GM21576 (cell line): Measurements from ENCODE around the gene INPP5F.
A peak's percentile ranks its signal among the peaks of the same experiment; 100 is the strongest.
"Not testable (repeated sequence)": the region's sequence is repeated elsewhere in the genome, so short reads cannot be mapped to it uniquely, and the experiment has no call there.

Experiments
- ATAC-seq: cut with Tn5 transposase; IDR thresholded peaks from one replicate; pipeline ENCODE4 v1.9.1; 2021; ENCODE audit warnings: mild to moderate bottlenecking, moderate library complexity; ENCODE audit not compliant: unreplicated experiment

INPP5F gene

DNA sequence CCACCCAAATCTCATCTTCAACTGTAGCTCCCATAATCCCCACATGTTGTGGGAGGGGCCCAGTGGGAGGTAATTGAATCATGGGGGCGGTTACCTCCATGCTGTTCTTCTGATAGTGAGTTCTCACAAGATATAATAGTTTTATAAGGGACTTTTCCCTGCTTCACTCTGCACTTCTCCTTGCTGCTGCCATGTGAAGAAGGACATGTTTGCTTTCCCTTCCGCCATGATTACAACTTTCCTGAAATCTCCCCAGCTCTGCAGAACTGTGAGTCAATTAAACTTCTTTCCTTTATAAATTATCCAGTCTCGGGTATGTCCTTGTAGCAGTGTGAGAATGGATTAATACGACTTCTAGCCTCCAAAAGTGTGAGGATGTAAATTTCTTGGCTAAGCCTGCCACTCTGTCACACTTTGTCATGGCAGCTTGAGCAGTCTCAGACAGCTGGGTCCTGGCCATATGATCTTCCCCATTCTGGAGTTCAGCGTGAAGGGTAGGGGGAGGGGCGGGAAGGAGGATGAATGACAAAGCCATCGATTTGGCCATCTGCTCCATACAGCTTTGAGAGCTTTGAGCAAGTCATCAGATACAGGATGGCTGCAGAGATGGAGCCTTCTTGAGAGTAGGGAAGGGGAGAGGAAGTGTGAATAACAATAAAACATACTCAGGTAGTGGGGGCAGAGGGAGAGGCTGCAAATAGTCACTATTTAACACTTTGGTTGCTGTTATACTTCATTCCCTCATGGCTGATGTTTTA is 19.1 kb upstream of the INPP5F start:
- ATAC-seq = no peak

DNA sequence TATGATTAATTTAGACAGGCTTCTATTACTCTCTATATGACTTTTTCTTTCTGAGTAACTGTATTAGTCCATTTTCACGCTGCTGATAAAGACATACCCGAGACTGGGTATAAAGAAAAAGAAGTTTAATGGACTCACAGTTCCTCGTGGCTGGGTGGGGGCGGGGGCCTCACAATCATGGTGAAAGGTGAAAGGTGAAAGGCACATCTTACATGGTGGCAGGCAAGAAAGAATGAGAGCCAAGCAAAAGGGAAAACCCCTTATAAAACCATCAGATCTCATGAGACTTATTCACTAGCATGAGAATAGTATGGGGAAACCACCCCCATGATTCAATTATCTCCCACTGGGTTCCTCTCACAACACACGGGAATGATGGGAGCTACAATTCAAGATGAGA is 18.5 kb upstream of the INPP5F start:
- ATAC-seq = not testable (repeated sequence)

DNA sequence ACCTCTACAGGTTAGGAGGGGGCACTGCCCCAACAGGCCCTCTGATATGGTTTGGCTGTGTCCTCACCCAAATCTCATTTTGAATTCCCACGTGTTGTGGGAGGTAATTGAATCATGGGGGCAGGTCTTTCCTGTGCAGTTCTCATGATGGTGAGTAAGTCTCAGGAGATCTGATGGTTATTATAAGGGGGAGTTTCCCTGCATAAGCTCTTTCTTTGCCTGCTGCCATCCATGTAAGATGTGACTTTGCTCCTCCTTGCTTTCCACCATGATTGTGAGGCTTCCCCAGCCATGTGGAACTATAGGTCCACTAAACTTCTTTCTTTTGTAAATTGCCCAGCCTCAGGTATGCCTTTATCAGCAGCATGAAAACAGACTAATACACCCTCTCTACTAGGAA is 14.9 kb upstream of the INPP5F start:
- not testable (repeated sequence) for ATAC-seq

DNA sequence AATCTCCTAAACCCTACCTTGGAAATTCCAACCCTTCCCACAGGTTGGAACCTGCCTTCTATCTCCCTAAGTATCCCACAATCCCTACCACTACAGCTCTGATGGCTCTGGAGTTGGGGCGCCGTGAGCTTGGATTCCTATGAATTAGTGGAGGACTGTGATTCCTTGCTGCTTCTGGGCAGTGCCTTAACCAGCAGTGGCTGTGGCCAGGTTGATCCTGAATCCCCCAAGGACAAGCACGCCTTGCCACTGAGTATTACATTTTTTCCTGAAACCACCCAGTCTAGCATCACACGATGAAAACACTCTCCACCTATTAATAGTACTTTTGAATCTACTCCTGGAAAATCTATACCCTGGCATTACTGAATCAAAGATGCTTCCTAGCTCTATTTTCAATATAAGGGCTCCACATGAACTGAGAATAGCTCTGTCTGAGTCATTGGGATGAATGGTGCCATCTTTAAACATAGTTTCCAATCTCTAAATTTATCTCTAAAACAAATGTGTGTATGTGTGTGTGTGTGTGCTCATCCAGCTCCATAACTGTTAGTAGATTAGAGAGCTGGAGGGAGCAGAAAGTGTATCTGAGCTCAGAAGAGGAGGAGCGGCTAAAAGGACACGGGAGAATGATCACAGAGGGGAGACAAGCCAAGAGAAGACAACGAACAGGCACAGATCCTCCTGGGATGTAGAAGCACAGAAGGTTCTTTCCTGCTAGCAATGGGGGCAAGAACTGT is 11.9 kb upstream of the INPP5F start:
- ATAC-seq = no peak

DNA sequence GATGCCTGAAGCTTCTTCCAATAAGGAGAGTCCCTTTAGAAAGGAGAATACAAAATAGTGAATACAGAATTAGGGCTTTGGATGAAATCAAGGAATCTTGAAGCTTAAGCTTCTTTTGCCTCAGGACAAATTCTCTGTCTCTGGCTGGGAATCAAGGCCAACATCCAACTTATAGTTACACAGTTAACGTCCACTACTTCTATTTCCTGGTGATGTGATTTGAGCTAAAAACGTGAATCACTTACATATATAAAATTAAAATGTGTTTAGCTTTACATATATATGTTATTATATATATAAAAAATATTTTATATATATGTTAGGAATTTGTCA is 11.4 kb upstream of the INPP5F start:
- ATAC-seq = no peak

DNA sequence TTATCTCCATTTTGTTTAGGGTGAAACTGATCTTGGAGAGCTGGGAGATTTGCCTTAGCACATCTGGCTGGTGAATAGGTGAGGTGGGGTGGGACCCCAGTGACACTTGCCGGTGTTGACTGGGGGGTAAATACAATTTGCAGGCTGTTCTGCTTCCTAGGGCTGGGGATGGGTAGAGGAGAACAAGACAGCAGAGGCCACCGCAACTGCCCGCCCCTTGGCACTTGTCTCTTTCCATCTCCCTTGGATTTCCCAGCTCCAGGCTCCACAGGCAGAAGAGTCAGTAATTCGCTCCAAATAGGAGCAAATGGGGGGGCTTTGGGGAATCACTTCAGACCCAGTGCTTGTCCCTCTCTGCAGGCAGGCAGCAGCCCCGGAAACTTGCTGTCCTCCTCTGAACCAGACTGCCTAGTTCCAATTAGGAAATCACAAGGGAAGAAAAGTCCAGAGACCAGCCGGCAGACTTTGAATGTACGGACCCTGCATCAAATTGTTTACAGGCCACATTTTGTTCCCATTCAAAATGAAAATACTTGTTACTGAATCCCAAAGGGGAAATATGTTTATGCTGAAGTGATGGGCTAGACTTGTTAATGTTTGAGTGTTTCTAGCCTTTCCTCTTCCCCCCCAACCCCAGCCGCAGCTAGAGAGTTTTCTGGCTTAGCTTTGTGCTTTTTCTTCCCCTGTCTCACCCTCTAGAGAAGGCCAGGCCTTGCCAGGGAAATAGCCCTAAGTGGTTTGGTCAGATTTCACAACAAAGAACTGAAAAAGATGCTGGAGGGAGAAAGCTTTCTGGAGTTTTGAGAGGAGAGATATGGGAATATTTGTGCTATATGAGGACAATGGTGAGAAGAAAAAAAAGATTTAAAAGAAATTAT is 10.0 kb upstream of the INPP5F start:
- no peak for ATAC-seq

DNA sequence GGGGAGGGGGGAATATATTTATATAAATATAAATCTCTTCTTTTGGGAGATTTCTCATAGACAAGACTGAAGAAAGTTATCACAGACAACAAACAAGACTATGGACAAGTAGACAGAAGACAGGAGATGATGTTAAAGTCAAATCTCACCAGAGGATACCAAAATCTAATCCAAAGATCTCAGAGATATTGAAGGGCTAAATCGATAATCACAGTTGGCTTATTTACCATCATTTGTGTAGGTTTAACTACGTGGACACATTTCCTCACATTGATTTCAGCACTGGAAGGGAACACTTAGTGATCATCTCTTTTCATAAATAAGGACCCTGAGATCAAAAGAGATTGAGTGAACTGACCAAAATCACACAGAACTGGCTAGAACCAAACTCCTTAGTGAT is 2.7 kb upstream of the INPP5F start:
- ATAC-seq = no peak

DNA sequence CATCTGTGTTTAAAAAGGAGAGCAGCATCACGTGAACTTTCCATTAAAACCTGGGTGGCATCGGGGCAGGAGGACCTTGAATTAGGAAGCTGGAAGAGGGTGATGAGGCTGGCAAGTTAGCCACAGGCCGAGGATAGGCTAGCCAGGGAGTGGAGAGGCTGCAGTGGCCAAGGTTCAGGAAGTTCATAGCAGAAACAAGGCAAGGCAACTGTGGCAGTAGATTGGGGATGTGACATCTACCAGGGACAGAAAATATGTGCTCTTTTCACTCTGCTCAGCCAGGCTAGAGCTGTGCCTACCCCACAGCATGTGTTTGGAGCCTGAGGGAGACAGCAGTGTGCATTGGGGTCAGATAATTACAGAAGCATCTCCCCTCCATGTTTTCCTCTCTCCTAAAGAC is 2.2 kb upstream of the INPP5F start:
- no peak for ATAC-seq

DNA sequence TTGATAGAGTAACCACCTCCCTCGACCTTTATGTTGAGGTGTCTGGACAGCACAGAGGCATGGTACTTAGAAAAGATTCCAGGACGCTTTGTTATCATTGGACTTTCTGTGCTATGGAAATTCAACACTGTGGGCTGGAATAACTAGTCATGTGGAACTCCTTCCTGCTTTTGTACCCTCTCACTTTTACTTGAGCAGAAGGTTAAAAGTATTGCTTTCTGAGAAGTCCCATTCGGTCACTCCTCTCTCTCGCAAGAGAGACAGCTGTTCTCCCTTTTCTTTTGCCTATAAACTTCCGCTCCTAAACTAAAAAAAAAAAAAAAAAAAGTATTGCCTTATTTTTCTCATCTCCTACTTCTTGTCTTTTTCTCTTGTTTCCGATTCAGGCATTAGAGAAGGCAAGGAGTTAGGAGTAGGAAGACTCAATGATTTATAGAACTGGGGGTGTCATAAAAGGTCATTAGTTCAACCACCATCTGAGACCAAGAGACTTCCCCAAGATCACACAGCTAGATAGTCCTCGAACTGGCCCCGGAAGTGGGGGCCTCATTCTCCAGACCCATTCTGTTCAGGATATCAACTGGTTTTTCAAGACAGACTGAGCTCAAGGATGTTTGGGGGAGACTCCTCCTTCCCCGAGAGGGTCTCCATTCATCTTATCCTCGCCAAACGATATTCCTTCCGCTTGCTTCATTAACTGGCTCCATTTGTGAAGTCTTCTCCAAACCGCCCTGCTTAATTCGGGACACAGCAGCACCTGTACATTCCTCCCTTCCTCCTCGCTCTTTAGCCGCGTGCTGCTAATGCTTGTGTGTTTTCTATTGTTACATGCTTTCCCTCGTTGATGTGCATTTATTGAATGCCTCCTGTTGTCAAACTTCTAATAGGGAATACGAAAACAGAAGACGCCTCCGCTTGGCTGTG is 995 bp upstream of the INPP5F start:
- peak; percentile 4 for ATAC-seq

DNA sequence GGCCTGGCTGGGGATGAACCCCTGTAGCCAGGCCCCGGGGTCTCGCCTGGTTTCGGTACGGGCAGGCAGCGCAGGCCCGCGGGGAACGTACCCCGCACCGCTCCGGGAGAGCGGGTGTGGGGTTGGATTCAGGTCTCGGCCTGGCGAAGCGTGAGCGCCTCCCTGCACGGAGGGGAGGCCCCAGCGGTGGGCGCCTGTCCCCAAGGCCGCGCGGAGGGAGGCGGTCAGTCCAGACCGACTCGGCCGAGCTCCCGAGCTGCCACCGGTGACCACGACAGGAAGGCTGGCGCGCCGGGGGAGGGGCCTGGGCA is 378 bp upstream of the INPP5F start:
- ATAC-seq = no peak

DNA sequence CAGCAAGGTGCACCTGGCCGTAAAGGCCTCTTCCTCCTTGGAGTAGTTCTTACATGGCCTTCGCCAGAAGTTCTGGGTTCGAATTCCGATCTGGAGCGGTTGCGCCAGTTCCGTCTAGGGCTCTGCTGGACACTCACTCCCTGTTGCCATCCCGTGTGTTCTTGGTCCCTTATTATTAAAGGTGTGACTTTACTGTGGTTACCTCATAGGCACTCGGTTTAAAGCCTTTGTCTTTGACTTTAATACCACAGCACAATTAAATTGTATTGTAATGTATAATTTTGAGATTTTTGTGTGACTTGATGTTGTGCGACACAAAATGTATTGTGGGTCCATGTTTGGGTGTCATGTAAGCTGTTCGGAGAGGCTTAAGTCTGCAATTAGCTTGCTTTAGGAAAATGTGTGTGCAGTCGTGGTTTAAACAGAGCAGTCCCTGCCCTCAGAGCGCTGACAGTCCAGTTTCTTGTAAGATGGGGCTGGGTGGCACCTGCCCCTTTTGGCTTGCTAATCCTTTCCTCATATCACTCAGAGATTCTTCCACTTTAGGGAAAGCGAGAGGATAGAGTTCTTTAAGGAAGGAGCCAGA is 919 bp downstream of the INPP5F start:
- ATAC-seq = no peak

DNA sequence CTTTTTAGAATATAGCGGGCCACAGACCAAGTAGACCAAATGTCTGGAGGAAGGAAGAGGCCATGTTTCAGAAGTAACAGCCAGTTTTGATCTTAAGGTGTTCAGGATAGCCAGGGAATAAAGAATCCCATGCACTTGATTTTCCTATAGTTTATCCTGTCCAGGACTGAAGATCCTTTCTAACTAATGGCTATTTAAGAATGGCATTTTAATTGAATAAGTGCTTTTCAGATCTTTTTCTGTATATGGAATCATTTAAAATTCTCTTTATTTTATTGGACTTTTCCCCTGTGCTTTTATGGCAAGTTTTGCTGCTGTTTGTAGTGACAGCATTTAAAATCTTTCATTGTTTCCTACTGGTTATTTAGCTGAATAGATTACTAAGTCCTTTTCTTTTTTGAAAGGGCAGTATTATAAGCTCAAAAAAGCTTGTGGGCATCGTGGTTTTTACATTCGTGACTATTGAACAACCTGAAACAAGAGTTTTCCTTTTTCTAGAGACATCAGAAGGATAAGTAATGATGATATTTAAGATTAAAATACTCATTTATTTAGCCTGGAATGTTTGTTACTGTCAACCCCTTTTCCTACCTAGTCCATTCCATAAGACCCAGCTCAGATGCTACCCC is 2.4 kb downstream of the INPP5F start:
- ATAC-seq = no peak

DNA sequence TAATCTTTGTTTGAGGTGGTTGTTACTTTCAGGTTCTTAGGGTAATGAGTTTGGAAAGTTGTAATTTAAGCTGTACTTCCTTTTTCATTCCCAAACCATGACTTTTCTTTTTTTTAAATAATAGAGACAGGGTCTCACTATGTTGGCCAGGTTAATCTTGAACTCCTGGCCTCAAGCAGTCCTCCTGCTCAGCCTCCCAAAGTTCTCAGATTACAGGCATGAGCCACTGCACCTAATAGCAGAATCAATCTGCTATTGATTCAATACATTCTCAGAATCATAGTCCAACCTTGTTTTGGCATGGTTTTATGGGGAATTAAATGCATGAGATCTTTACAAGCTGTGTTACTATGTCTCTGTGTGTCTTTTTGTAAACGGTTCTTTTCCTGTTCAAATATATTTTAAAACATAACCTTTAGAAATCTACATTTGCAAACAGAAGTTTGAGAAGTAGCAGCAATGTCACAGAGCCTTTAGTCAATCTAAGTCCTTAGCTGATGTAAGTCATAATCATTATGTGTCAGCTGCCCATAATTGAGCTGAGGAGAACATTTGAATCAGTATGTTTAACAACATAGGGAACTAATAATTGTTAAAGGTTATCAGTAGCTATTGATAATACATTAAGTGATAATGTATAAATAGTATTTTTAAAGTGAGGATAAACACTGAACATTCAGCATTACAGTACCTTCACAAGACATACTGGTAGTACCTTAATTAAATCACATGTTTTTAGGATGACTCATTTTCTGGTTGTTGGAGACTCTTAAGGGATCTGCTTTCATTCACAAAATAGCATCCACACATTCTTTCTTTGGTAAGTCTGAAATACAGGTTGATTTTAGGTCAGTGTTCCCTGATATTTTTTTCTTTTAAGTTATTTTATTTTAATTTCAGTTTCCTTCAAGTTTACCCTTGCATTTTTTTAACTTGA is 8.8 kb downstream of the INPP5F start:
- ATAC-seq = no peak

DNA sequence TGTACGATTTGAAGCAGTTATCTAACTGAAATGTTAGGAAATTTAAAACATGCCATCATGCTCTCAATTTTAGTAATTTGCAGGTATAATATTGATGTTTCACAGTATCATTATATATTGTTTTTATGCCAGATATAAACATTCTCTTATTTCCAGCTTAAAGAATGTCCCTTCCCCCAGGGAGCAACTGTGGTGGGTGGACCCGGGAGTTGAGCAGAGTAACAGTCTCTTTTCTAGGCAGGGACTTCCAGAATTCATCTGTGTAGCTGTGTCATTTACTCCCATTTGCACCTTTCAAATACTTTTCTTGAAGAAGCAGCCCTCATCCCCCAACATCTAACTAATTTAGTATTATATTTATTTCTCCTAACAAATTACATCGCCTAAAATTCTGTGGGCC is 9.6 kb downstream of the INPP5F start:
- no peak for ATAC-seq

DNA sequence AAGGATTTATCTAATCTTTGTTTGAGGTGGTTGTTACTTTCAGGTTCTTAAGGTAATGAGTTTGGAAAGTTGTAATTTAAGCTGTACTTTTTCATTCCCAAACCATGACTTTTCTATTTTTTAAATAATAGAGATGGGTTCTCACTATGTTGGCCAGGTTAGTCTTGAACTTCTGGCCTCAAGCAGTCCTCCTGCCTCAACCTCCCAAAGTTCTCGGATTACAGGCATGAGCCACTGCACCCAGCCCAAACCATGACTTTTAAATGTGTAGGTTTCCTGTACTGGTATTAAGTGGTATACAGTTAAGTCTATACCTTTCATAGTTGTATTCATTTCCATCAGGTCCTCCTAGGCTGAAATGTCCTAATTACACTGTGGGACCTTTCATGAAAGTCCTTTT is 10.4 kb downstream of the INPP5F start:
- ATAC-seq = no peak

DNA sequence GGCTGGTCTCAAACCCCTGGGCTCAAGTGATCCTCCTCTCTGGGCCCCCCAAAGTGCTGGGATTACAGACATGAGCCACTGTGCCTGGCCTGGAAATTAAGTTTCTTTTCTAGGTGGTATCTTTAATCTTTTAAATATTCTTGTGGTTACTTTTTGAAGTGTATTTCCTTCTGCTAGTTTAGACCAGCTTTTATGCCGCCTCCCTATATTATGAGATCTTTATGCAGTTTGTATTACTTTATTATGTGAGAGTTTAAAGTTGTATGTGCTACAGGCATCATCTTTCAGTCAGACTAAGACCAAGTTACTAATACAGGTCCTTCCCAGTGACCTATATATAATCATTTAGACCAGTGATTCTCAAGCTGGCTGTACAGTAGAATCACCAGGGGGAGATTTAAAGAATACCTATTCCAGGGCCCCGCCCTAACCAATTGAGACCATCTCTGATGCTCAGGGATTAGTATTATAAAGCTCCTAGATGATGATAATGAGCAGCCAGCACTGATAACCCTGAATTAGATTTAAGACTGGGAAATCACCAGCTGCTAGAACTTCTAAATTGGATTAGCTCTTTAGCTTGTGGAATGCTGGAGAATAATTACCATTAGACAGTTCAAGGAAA is 11.3 kb downstream of the INPP5F start:
- ATAC-seq = no peak

DNA sequence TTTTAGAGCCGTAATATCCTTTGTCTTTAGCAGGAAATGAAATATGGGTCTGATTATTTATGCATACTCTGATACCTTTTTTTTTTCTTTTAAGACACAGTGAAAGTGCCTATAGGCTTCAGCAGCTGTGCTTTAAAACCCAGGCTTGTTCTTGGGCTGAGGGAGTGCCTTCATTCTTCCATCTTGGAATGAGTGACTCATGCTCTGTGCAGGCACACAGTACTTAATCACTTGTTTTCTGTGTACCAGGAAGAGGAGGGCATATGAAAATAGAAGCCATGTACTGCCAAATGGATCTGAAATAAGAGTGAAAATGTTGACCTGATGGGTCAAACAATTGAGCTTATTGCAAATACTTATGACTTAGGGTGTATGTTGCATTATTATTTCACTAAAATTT is 12.0 kb downstream of the INPP5F start:
- ATAC-seq = no peak

DNA sequence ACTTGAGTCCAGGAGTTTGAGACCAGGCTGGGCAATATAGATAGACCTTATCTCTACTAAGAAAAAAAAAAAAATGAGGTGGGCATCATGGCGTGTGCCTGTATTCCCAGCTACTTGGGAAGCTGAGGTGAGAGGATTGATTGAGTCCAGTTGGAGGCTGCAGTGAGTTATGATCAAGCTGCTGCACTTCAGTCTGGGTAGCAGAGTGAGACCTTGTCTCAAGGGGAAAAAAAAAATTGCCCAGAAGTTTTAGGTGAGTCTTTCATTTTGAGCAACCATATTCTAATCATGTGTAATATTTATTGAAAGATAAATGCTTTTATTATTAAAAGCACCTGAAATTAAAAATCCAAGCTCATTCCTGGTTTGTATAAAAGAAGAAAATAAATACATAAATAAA is 13.1 kb downstream of the INPP5F start:
- no peak for ATAC-seq

DNA sequence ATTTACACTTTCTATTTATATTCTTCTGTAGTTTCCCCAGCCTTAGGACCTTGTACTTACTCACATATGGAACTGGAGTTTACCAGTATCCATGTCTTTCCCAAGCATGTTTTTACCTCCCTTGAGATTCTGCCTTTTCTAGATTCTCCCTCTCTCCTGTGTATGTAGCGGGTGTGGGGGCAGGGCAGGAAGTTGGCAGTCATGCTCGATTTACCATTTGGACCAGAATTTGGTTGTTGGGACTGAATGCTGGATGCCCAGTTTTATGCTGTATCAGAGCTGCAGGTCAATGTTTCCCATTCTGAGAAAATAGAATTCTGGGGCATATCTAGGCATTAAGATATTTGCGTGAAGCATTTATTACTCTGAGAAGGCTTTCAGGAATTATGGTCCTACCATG is 14.2 kb downstream of the INPP5F start:
- ATAC-seq = no peak
